GM10847 (cell line): Measurements from ENCODE around the gene ASTE1.

ENCODE experiments used
- POLR2A ChIP-seq: IDR thresholded peaks from 2 replicates; pipeline ENCODE4 v1.6.1; 2011; ENCODE audit not compliant: insufficient read length; ENCODE audit errors: extremely low read depth

The ASTE1 gene

GRCh38 chr3:131026321-131027151 is at the start of gene ASTE1, which contains the start of gene NEK11:
Gene ASTE1, minus strand, starts transcription at chr3:131026825. Its CDS starts 1,519 bp downstream, at chr3:131025306.
Gene NEK11, plus strand, starts transcription at chr3:131026877. Its CDS starts 2,832 bp downstream, at chr3:131029709.
- peak; percentile 54 for TF ChIP-seq POLR2A

- no peak for TF ChIP-seq POLR2A
Measured at GRCh38 chr3:131075632-131076328, 49.2 kb upstream of the ASTE1 start.

GRCh38 chr3:131072845-131073244 is 46.2 kb upstream of the ASTE1 start:
- TF ChIP-seq POLR2A: no peak

GRCh38 chr3:131072099-131072559 is 45.5 kb upstream of the ASTE1 start:
- no peak for TF ChIP-seq POLR2A

- no peak for TF ChIP-seq POLR2A
Measured at GRCh38 chr3:131067983-131068382, 41.4 kb upstream of the ASTE1 start.

- no peak for TF ChIP-seq POLR2A
Measured at GRCh38 chr3:131053043-131053859, 26.6 kb upstream of the ASTE1 start.

GRCh38 chr3:131050001-131050400 is 23.4 kb upstream of the ASTE1 start:
- TF ChIP-seq POLR2A: no peak

GRCh38 chr3:131048030-131048429 is 21.4 kb upstream of the ASTE1 start:
- TF ChIP-seq POLR2A: no peak

- no peak for TF ChIP-seq POLR2A
Measured at GRCh38 chr3:131047582-131047981, 21.0 kb upstream of the ASTE1 start.

GRCh38 chr3:131038326-131038725 is 11.7 kb upstream of the ASTE1 start:
- no peak for TF ChIP-seq POLR2A

- no peak for TF ChIP-seq POLR2A
Measured at GRCh38 chr3:131036986-131037385, 10.4 kb upstream of the ASTE1 start.

- no peak for TF ChIP-seq POLR2A
Measured at GRCh38 chr3:131036200-131036816, 9.7 kb upstream of the ASTE1 start.

- no peak for TF ChIP-seq POLR2A
Measured at GRCh38 chr3:131033480-131034080, 7.0 kb upstream of the ASTE1 start.

- TF ChIP-seq POLR2A: no peak
Measured at GRCh38 chr3:131031660-131032059, 5.0 kb upstream of the ASTE1 start.
